CD4-positive, alpha-beta T cell treated with Interleukin-15 for 1 hour (primary cell): ENCODE data around the gene VEZT.
"Not testable (repeated sequence)": the region's sequence is repeated elsewhere in the genome, so short reads cannot be mapped to it uniquely, and the experiment has no call there.

ENCODE experiments used
- DNase-seq: peaks from one replicate; pipeline ENCODE4 v3.0.0-alpha.2; 2020

VEZT gene

GRCh38 chr12:95322326-95322725, 104.7 kb downstream of the VEZT start:
- DNase-seq, result no peak

- DNase-seq, result no peak
These were observed 105.6 kb downstream of the VEZT start for GRCh38 chr12:95323212-95323611.

- DNase-seq, result not testable (repeated sequence)
These were observed 106.6 kb downstream of the VEZT start for GRCh38 chr12:95324246-95324645.

- DNase-seq, result no peak
These were observed 107.9 kb downstream of the VEZT start for GRCh38 chr12:95325501-95325900.

GRCh38 chr12:95326445-95326844, 108.8 kb downstream of the VEZT start:
- DNase-seq, result no peak

GRCh38 chr12:95326855-95327254, 109.2 kb downstream of the VEZT start:
- DNase-seq, result no peak

GRCh38 chr12:95328708-95329107, 111.1 kb downstream of the VEZT start:
- DNase-seq, result no peak

- no peak for DNase-seq
These were observed 118.3 kb downstream of the VEZT start for GRCh38 chr12:95335948-95336347.

- no peak for DNase-seq
These were observed 118.9 kb downstream of the VEZT start for GRCh38 chr12:95336387-95337067.

- no peak for DNase-seq
These were observed 119.5 kb downstream of the VEZT start for GRCh38 chr12:95337146-95337545.

- DNase-seq, result no peak
These were observed 121.6 kb downstream of the VEZT start for GRCh38 chr12:95339086-95339788.

GRCh38 chr12:95342008-95342407, 124.4 kb downstream of the VEZT start:
- no peak for DNase-seq

- no peak for DNase-seq
These were observed 126.0 kb downstream of the VEZT start for GRCh38 chr12:95343461-95344230.

GRCh38 chr12:95349291-95349690, 131.7 kb downstream of the VEZT start:
- no peak for DNase-seq

- no peak for DNase-seq
These were observed 134.1 kb downstream of the VEZT start for GRCh38 chr12:95351748-95352147.
